PC-3 (cell line): ENCODE results near the gene ANP32A. TPM values are rescaled to one million over a fixed set of nuclear protein-coding genes. Genes with fewer than 3 reads are reported as not detected.

Experiments used
- ATAC-seq: fragments of 200-7000 bp; cut with Tn5 transposase; 2 replicates; pipeline ENCODE4 v1.9.1; 2020; ENCODE audit warnings: mild to moderate bottlenecking, moderate library complexity
- BruUV-seq: library from RNA; stranded (reverse); fragments of 400-500 nt; replicated peaks from 2 replicates; lab custom pipeline; 2021; lab: Mats Ljungman, UMichigan
- CTCF ChIA-PET: fragments of 300-600 bp; sonication (Branson Sonifier 250); formaldehyde crosslinking; loops from one replicate; lab custom pipeline; 2022; ENCODE audit warnings: antibody characterized with exemption; lab: Charles Lee
- POLR2A ChIA-PET: fragments of 300-600 bp; sonication (Branson Sonifier 250); formaldehyde crosslinking; loops from one replicate; lab custom pipeline; 2022; ENCODE audit warnings: antibody characterized with exemption; ENCODE audit not compliant: unreplicated experiment; lab: Charles Lee
- DNase-seq: peaks from one replicate; pipeline ENCODE4 v3.0.0-alpha.2; 2015
- H2AFZ ChIP-seq: fragments of 300-600 bp; sonication (generic); 2 replicates; pipeline ENCODE4 v1.6.0; 2016; ENCODE audit warnings: antibody characterized with exemption, low read length
- H3F3A ChIP-seq: fragments of 300-600 bp; sonication (generic); one replicate; pipeline ENCODE4 v1.6.0; 2017; ENCODE audit warnings: antibody characterized with exemption, low read length, control low read depth, mild to moderate bottlenecking; ENCODE audit not compliant: unreplicated experiment
- H3K27ac ChIP-seq: fragments of 300-600 bp; sonication (generic); 2 replicates; pipeline ENCODE4 v1.5.1; 2016; ENCODE audit warnings: mild to moderate bottlenecking, low read length
- H3K27me3 ChIP-seq: fragments of 300-600 bp; sonication (generic); 2 replicates; pipeline ENCODE4 v1.6.1; 2016; ENCODE audit warnings: low read length, mixed read lengths
- H3K36me3 ChIP-seq: fragments of 300-600 bp; sonication (generic); 2 replicates; pipeline ENCODE4 v1.6.1; 2016; ENCODE audit warnings: low read depth, mixed run types, low read length, mixed read lengths
- H3K4me1 ChIP-seq: fragments of 300-600 bp; sonication (generic); 2 replicates; pipeline ENCODE4 v1.5.1; 2016; ENCODE audit warnings: low read length; ENCODE audit not compliant: insufficient read depth
- H3K4me2 ChIP-seq: fragments of 300-600 bp; sonication (generic); 2 replicates; pipeline ENCODE4 v1.6.0; 2016; ENCODE audit warnings: low read length
- H3K4me3 ChIP-seq: fragments of 300-600 bp; sonication (generic); 2 replicates; pipeline ENCODE4 v1.5.1; 2016; ENCODE audit warnings: mild to moderate bottlenecking, low read length, mixed read lengths
- H3K79me2 ChIP-seq: fragments of 300-600 bp; sonication (generic); 2 replicates; pipeline ENCODE4 v1.6.1; 2017; ENCODE audit warnings: low read length, mixed read lengths
- H3K9ac ChIP-seq: fragments of 300-600 bp; sonication (generic); 2 replicates; pipeline ENCODE4 v1.6.0; 2016; ENCODE audit warnings: mild to moderate bottlenecking, low read length
- H3K9me2 ChIP-seq: fragments of 300-600 bp; sonication (generic); replicated peaks from 2 replicates; pipeline ENCODE4 v1.6.1; 2016; ENCODE audit warnings: mixed run types, low read length, mixed read lengths
- H3K9me3 ChIP-seq: fragments of 300-600 bp; sonication (generic); 2 replicates; pipeline ENCODE4 v1.6.1; 2016; ENCODE audit warnings: low read length, mixed read lengths
- H4K20me1 ChIP-seq: fragments of 300-600 bp; sonication (generic); 2 replicates; pipeline ENCODE4 v1.6.1; 2016; ENCODE audit warnings: low read length, mixed read lengths
- EZH2 ChIP-seq: fragments of 300-600 bp; sonication (generic); IDR thresholded peaks from one replicate; pipeline ENCODE4 v1.6.1; 2017; ENCODE audit warnings: antibody characterized with exemption, mild to moderate bottlenecking, low read length; ENCODE audit not compliant: unreplicated experiment
- EZH2phosphoT487 ChIP-seq: fragments of 300-600 bp; sonication (generic); IDR thresholded peaks from 2 replicates; pipeline ENCODE4 v1.6.1; 2018; ENCODE audit warnings: mild to moderate bottlenecking, antibody characterized with exemption, low read length, borderline replicate concordance
- intact Hi-C: fragments of 100-400 bp; cut with micrococcal nuclease; formaldehyde crosslinking; loops from 2 replicates; pipeline ENCODE4 v1.9.0; 2023
- total RNA-seq: library from RNA; depleted of rRNA; stranded (reverse); fragments of >200 nt; gene quantifications from 2 replicates; pipeline ENCODE4 v1.2.3, GENCODE V29; 2014
- TF ChIP-seq, protein P1 (sequence below): fragments of 300-600 bp; sonication (generic); conservative IDR thresholded peaks from 2 replicates; pipeline ENCODE4 v1.5.1; 2017; ENCODE audit warnings: antibody characterized with exemption, low read depth, mild to moderate bottlenecking, low read length

Gene ANP32A
- total RNA-seq, 1 experiment from 2014 or later = 106 TPM

DNA sequence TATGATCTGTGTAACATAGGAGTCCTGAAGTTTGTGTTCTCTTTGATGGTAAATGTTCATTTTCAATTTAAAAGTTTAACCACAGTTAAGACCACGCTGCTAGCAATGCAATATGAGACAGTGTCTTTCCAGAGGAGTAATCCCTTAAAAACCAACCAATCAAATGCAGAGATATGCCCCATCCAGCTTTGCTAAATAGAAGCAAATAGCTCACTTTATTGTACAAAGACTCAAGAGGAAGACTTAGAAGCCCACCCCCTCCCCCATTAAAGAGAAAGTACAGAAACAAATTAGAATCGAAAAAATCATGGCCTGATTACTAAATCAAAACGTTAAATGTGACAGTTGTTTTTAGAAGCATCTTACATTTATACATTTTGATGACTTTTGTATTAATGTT is 2.1 kb upstream of the ANP32A start:
- ATAC-seq (no peak), DNase-seq (no peak)
- Histone ChIP-seq H3K4me3 (peak overlapping the region; percentile 98; the same call in 1 of the 2 replicates), H3K9ac (no peak overlapping the region), H3K27me3 (no peaks in the 10 kb centered on the region), H3K9me3 (no peaks in the 10 kb centered on the region), H3K9me2 (no peaks in the 10 kb centered on the region), H3K4me1 (peaks cover 10% of the 10 kb centered on the region; the same call in 1 of the 2 replicates), H2AFZ (no peak overlapping the region), H3K4me2 (peak overlapping the region; percentile 86), H3F3A (no peaks in the 10 kb centered on the region), H4K20me1 (no peaks in the 10 kb centered on the region), H3K27ac (no peak overlapping the region), H3K79me2 (peaks cover 49% of the 10 kb centered on the region), H3K36me3 (no peaks in the 10 kb centered on the region)
- no TSS peak for BruUV-seq
- ChIA-PET POLR2A (no interaction called here), CTCF (no interaction called here)
- TF ChIP-seq, protein P1, sequence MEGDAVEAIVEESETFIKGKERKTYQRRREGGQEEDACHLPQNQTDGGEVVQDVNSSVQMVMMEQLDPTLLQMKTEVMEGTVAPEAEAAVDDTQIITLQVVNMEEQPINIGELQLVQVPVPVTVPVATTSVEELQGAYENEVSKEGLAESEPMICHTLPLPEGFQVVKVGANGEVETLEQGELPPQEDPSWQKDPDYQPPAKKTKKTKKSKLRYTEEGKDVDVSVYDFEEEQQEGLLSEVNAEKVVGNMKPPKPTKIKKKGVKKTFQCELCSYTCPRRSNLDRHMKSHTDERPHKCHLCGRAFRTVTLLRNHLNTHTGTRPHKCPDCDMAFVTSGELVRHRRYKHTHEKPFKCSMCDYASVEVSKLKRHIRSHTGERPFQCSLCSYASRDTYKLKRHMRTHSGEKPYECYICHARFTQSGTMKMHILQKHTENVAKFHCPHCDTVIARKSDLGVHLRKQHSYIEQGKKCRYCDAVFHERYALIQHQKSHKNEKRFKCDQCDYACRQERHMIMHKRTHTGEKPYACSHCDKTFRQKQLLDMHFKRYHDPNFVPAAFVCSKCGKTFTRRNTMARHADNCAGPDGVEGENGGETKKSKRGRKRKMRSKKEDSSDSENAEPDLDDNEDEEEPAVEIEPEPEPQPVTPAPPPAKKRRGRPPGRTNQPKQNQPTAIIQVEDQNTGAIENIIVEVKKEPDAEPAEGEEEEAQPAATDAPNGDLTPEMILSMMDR = no peak
- TF ChIP-seq EZH2 (no peak), EZH2phosphoT487 (no peak)
- intact Hi-C loops = no loop called here

DNA sequence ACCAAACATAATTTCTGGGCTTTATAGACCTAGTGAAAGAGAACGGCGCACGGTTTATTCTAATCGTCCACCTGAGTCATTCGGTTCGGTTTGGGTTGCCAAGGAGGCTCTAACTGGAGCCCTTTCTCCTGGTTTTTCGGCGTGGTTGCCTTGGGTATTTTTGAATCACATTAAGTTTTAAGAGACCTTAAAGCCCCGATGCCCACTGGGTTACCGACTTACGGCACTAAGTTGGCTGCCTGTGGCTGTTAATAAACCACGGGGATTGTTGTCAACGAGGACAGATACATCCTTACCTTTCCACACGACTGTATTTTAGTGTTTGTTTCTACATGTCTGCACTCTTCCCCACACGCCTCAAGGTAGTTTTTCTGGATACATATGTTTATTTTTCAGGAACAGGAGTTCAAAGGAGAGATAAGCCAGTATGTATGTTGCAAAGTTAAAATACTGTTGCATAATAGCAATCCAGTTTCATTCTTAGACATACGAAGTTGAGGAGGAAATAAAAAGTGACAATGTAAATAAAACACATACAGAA is 1.2 kb upstream of the ANP32A start:
- Histone ChIP-seq H3K9me3 (no peaks in the 10 kb centered on the region), H3F3A (no peaks in the 10 kb centered on the region), H3K27ac (no peak overlapping the region), H2AFZ (peak overlapping the region; percentile 76), H3K36me3 (no peaks in the 10 kb centered on the region), H3K27me3 (no peaks in the 10 kb centered on the region), H3K9me2 (no peaks in the 10 kb centered on the region), H3K9ac (peak overlapping the region; percentile 96; the same call in 1 of the 2 replicates), H3K4me3 (peak overlapping the region; percentile 98), H4K20me1 (no peaks in the 10 kb centered on the region), H3K4me2 (peak overlapping the region; percentile 86), H3K79me2 (peaks cover 58% of the 10 kb centered on the region), H3K4me1 (peaks cover 10% of the 10 kb centered on the region)
- TF ChIP-seq EZH2phosphoT487 = no peak
- TF ChIP-seq, protein P1 = no peak
- TF ChIP-seq EZH2 = no peak
- ATAC-seq (no peak), DNase-seq (peak; percentile 60)
- POLR2A ChIA-PET = no interaction called here
- CTCF ChIA-PET = no interaction called here
- BruUV-seq = TSS peak; percentile 36
- intact Hi-C loops = no loop called here

DNA sequence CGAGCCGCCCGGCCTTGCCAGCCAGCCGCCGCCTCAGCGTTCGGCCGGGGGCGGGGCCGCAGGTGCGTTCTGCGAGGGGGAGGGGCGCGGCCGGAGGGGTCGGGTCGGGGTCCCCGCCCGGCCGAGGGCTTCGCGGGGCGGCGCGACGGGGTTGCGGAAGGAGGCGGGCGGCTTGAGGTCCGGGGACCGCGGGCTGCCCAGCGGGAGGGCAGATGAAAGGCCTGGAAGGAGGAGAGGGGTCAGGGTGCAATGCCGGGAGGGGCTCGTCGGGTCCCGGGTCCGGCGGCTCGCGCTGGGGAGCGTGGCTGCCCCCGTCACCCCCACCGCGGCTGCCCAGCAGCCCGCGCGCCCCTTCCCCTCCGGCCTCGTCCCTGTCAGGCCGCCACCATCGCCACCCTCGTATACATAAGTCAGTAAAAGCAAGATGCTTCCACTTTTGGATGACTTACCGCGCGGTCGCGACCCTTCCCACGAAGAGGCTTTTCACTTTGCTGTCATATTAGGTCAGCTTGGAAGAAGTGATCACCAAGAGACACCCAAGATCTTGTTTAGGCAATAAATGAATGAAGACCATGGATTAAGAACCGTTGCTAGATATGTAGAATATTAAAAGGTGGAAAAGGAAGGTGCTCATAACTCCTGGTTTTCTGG is 620 bp upstream of the ANP32A start:
- ChIA-PET POLR2A (no interaction called here), CTCF (no interaction called here)
- DNase-seq = no peak
- Histone ChIP-seq H3K27ac (no peak overlapping the region), H3K9me3 (no peaks in the 10 kb centered on the region), H3K79me2 (peaks cover 64% of the 10 kb centered on the region), H3K4me2 (peak overlapping the region; percentile 86), H3K4me3 (peak overlapping the region; percentile 98), H3K4me1 (peaks cover 16% of the 10 kb centered on the region), H4K20me1 (0 out of 2 replicates have a peak, but pooled peaks cover under 1% of the 10 kb centered on the region), H3K27me3 (no peaks in the 10 kb centered on the region), H3K9ac (peak overlapping the region; percentile 96), H3K9me2 (no peaks in the 10 kb centered on the region), H3F3A (no peaks in the 10 kb centered on the region), H2AFZ (peak overlapping the region; percentile 76), H3K36me3 (no peaks in the 10 kb centered on the region)
- ATAC-seq = peak; percentile 5; the same call in 1 of the 2 replicates
- no TSS peak for BruUV-seq
- intact Hi-C loops = no loop called here
- TF ChIP-seq, protein P1 = no peak
- no peak for TF ChIP-seq EZH2
- no peak for TF ChIP-seq EZH2phosphoT487
